H1 (cell line): ENCODE results near the gene CCDC182. TPM values are rescaled to one million over a fixed set of nuclear protein-coding genes. Genes with fewer than 3 reads are reported as not detected.

Experiments used
- CTCF ChIA-PET: fragments of 300-600 bp; sonication (Branson Sonifier 250); formaldehyde crosslinking; loops from one replicate; lab custom pipeline; 2021; ENCODE audit not compliant: partially characterized antibody; lab: Charles Lee
- POLR2A ChIA-PET: fragments of 300-600 bp; sonication (Branson Sonifier 250); formaldehyde crosslinking; loops from one replicate; lab custom pipeline; 2021; ENCODE audit warnings: inconsistent platforms; ENCODE audit not compliant: partially characterized antibody; lab: Charles Lee
- DNase-seq, 2 experiments: peaks; one replicate each; pipeline versions ENCODE4 v3.0.0 to v3.0.0-alpha.2; 2010 to 2022; ENCODE audit warnings: low spot score in 2 of 2, low read depth in 1 of 2, mixed read lengths in 1 of 2
- FAIRE-seq: peaks from 2 replicates; lab custom pipeline; 2011; peaks lifted over from hg19 to GRCh38; lab: Jason Lieb, UNC
- H2AFZ ChIP-seq: 2 replicates; pipeline ENCODE4 v1.8.1; 2012; ENCODE audit warnings: low read length, inconsistent platforms
- H2AK5ac ChIP-seq: 2 replicates; pipeline ENCODE4 v1.6.1; 2013; ENCODE audit warnings: low read depth, low read length
- H2BK120ac ChIP-seq: replicated peaks from 2 replicates; pipeline ENCODE3; 2013; ENCODE audit warnings: low read depth, low read length, inconsistent platforms
- H2BK12ac ChIP-seq: 2 replicates; pipeline ENCODE4 v1.6.1; 2013; ENCODE audit warnings: low read depth, low read length
- H2BK15ac ChIP-seq: 2 replicates; pipeline ENCODE4 v1.6.1; 2013; ENCODE audit warnings: low read length
- H2BK20ac ChIP-seq: 2 replicates; pipeline ENCODE4 v1.6.1; 2013; ENCODE audit warnings: low read length
- H2BK5ac ChIP-seq: 2 replicates; pipeline ENCODE4 v1.6.1; 2013; ENCODE audit warnings: low read depth, low read length
- H3K14ac ChIP-seq: 2 replicates; pipeline ENCODE4 v1.6.1; 2013; ENCODE audit warnings: inconsistent platforms; ENCODE audit not compliant: insufficient read length
- H3K18ac ChIP-seq: 2 replicates; pipeline ENCODE4 v1.6.1; 2013; ENCODE audit warnings: low read length; ENCODE audit errors: extremely low read depth
- H3K23ac ChIP-seq: 2 replicates; pipeline ENCODE4 v1.6.1; 2013; ENCODE audit warnings: inconsistent platforms; ENCODE audit not compliant: insufficient read length
- H3K23me2 ChIP-seq: 2 replicates; pipeline ENCODE4 v1.6.1; 2013; ENCODE audit warnings: low read depth, low read length
- H3K27ac ChIP-seq: 2 replicates; pipeline ENCODE4 v1.6.1; 2011; ENCODE audit warnings: low read depth, low read length, inconsistent platforms
- H3K27me3 ChIP-seq, 4 experiments: replicated peaks in 1 of 4; 1 replicate in 1 of 4; 2 replicates in 3 of 4; pipeline versions ENCODE4 v1.6.1 to v1.8.1; 2011 to 2013; ENCODE audit warnings: low read length in 3 of 4, mild to moderate bottlenecking in 3 of 4, inconsistent platforms in 2 of 4, mixed read lengths in 2 of 4, moderate library complexity in 1 of 4; ENCODE audit not compliant: control insufficient read depth in 3 of 4, insufficient read depth in 3 of 4; ENCODE audit errors: extremely low read depth in 1 of 4
- H3K36me3 ChIP-seq, 4 experiments: 2 replicates each; pipeline versions ENCODE4 v1.6.1 to v1.8.1; 2011 to 2013; ENCODE audit warnings: mild to moderate bottlenecking in 4 of 4, low read length in 3 of 4, moderate library complexity in 2 of 4, control low read depth in 1 of 4, inconsistent platforms in 1 of 4; ENCODE audit not compliant: insufficient read depth in 4 of 4, control insufficient read depth in 2 of 4
- H3K4ac ChIP-seq: replicated peaks from 2 replicates; pipeline ENCODE3; 2013; ENCODE audit warnings: low read length, low read depth, mixed read lengths, inconsistent platforms; ENCODE audit not compliant: insufficient read length
- H3K4me1 ChIP-seq, 4 experiments: replicated peaks in 1 of 4; 1 replicate in 1 of 4; 2 replicates in 3 of 4; pipeline versions ENCODE4 v1.6.1 to v1.8.1; 2011 to 2013; ENCODE audit warnings: low read length in 3 of 4, inconsistent platforms in 2 of 4, mixed read lengths in 1 of 4; ENCODE audit not compliant: insufficient read depth in 4 of 4, control insufficient read depth in 3 of 4
- H3K4me2 ChIP-seq, 2 experiments: 2 replicates each; pipeline versions ENCODE4 v1.6.1 to v1.8.1; 2011 to 2013; ENCODE audit warnings: low read depth in 2 of 2, low read length in 2 of 2, control low read depth in 1 of 2, inconsistent platforms in 1 of 2, mild to moderate bottlenecking in 1 of 2; ENCODE audit not compliant: insufficient read depth in 1 of 2
- H3K4me3 ChIP-seq, 4 experiments: fragments of 200-600, 300-600 bp in 1 of 4; sonication (generic), shearing (Covaris generic), sonication (Bioruptor Twin) in 1 of 4; 2 replicates each; pipeline versions ENCODE4 v1.5.1 to v1.8.1; 2011 to 2016; ENCODE audit warnings: low read length in 4 of 4, low read depth in 3 of 4, control low read depth in 2 of 4, inconsistent platforms in 2 of 4, mild to moderate bottlenecking in 2 of 4, mixed read lengths in 1 of 4, moderate library complexity in 1 of 4; ENCODE audit not compliant: insufficient read depth in 2 of 4; ENCODE audit errors: extremely low read depth in 1 of 4
- H3K56ac ChIP-seq: replicated peaks from 2 replicates; pipeline ENCODE3; 2013; ENCODE audit warnings: low read depth, mild to moderate bottlenecking, mixed read lengths, low read length, inconsistent platforms; ENCODE audit not compliant: insufficient read length
- H3K79me1 ChIP-seq: 2 replicates; pipeline ENCODE4 v1.6.1; 2013; ENCODE audit warnings: low read depth, low read length, control low read depth
- H3K79me2 ChIP-seq, 2 experiments: 2 replicates each; pipeline versions ENCODE4 v1.6.1 to v1.8.1; 2012 to 2013; ENCODE audit warnings: low read length in 2 of 2, mild to moderate bottlenecking in 2 of 2, inconsistent platforms in 1 of 2; ENCODE audit not compliant: insufficient read depth in 2 of 2, control insufficient read depth in 1 of 2
- H3K9ac ChIP-seq, 4 experiments: replicated peaks in 1 of 4; 1 replicate in 1 of 4; 2 replicates in 3 of 4; pipeline versions ENCODE4 v1.6.1 to v1.8.1; 2011 to 2013; ENCODE audit warnings: low read depth in 3 of 4, low read length in 3 of 4, control low read depth in 2 of 4, mild to moderate bottlenecking in 2 of 4, moderate library complexity in 2 of 4, inconsistent platforms in 1 of 4; ENCODE audit errors: extremely low read depth in 1 of 4
- H3K9me3 ChIP-seq, 2 experiments: 2 replicates each; pipeline versions ENCODE4 v1.6.1 to v1.8.1; 2012 to 2013; ENCODE audit warnings: mild to moderate bottlenecking in 2 of 2, moderate library complexity in 2 of 2, control low read depth in 1 of 2, inconsistent platforms in 1 of 2, low read depth in 1 of 2, low read length in 1 of 2, mixed read lengths in 1 of 2; ENCODE audit not compliant: insufficient read depth in 2 of 2
- H4K20me1 ChIP-seq, 2 experiments: replicated peaks in 1 of 2; 2 replicates each; pipeline versions ENCODE3 to v1.8.1; 2011 to 2013; ENCODE audit warnings: inconsistent platforms in 2 of 2, low read length in 2 of 2, mild to moderate bottlenecking in 1 of 2; ENCODE audit not compliant: insufficient read depth in 2 of 2, control insufficient read depth in 1 of 2
- H4K5ac ChIP-seq: 2 replicates; pipeline ENCODE4 v1.6.1; 2013; ENCODE audit warnings: low read length, low read depth, mixed read lengths, inconsistent platforms; ENCODE audit not compliant: insufficient read length
- H4K8ac ChIP-seq: 2 replicates; pipeline ENCODE4 v1.8.0; 2013; ENCODE audit warnings: mild to moderate bottlenecking, moderate library complexity, low read length, inconsistent platforms; ENCODE audit not compliant: insufficient read depth; ENCODE audit errors: extremely low read depth
- H4K91ac ChIP-seq: replicated peaks from 2 replicates; pipeline ENCODE3; 2013; ENCODE audit warnings: low read length, mixed read lengths, inconsistent platforms; ENCODE audit not compliant: insufficient read length
- CREB1 ChIP-seq: IDR thresholded peaks from 2 replicates; pipeline ENCODE4 v1.6.1; 2012; ENCODE audit warnings: inconsistent platforms
- TBP ChIP-seq: IDR thresholded peaks from 2 replicates; pipeline ENCODE4 v1.6.1; 2011; ENCODE audit warnings: low read depth, low read length, improper control_type of control experiment
- WGBS, 2 experiments: shearing (Covaris generic) in 1 of 2; methylation state at CpG; one replicate each; pipeline versions ENCODE4 v1.1.6 to v1.1.7; 2013 to 2015; ENCODE audit warnings: low lambda C conversion rate in 2 of 2, mixed read lengths in 2 of 2, inconsistent platforms in 1 of 2, low coverage in 1 of 2, missing lambda C conversion rate in 1 of 2; ENCODE audit not compliant: insufficient replicate concordance in 2 of 2, insufficient coverage in 1 of 2, insufficient read length in 1 of 2; ENCODE audit errors: extremely low coverage in 1 of 2, missing lambda C conversion rate in 1 of 2; 5-methylcytosine and 5-hydroxymethylcytosine counted together
- polyA plus RNA-seq, 7 experiments: library from polyadenylated mRNA; depleted of rRNA in 3 of 7; stranded (reverse) in 5 of 7; unstranded in 2 of 7; fragments of >200 nt in 5 of 7; fragments of 200-250 nt in 2 of 7; gene quantifications; 1 replicate in 5 of 7; 2 replicates in 1 of 7; 4 replicates in 1 of 7; pipeline versions ENCODE4 v1.2.1 to v1.2.3, GENCODE V29; 2011 to 2013; ENCODE audit warnings: missing spikeins in 2 of 7, mixed read lengths in 2 of 7
- total RNA-seq: library from RNA; stranded (reverse); fragmentation: NEBNext Ultra II Directional; extraction: Animal tissue kit (Norgen Biotek cat#: 25700); gene quantifications from 2 replicates; pipeline ENCODE4 v1.2.1, GENCODE V29; 2021

Gene CCDC182
- total and polyA plus RNA-seq, 2 of the 8 experiments (the other 6 are each of a cell fraction or from before 2014, with no cell fraction given) = not detected

DNA sequence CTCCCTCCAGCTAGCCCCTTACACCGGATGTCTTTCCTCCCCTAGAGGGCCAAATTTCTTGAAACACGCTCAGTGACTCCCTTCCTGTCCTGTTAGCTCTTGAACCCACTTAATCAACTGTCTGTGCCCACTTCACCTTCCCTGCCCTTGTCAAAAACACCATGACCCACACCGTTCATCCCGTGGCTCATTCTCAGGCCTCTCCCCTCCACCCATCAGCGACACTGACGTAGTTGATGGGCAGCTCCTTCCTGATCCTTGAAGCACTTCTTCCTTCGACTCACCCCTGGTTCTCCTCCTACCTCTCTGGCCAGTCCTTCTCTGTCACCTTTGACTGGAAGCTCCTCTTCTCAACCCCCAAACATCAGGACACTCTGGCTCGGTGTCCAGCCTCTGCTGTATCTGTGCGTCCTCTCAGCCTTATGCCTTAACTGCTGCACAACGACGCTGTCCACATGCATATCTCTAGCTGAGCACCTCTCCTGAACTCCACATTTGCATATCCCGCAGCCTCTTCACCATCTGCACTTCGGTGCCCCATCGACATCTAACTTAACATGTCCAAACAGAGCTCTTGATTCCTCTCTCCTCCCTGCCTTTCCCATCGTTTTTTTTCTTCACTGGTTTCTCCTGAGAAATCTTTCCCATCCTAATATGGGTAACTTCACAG, 39.3 kb upstream of the CCDC182 start:
- POLR2A ChIA-PET = no interaction called here
- no peak for DNase-seq
- CTCF ChIA-PET = interaction anchor here (0.6 to 5.3 kb wide), 40 partner anchors 8 to 655 kb away, joined by 3 to 69 read pairs (median 6); partner anchors contain the start of gene CCDC182

More for the DNA sequence above, 39.3 kb upstream of the CCDC182 start:
- Histone ChIP-seq H3K18ac (no peak overlapping the region), H2BK5ac (no peak overlapping the region), H3K36me3 (no peaks in the 10 kb centered on the region), H3K9me3 (no peaks in the 10 kb centered on the region), H4K8ac (no peak overlapping the region), H4K91ac (no peak overlapping the region), H3K4me1 (peaks cover 5 to 12% (median 8%) of the 10 kb centered on the region in 4 experiments; a peak in 6 of 7 replicates), H4K5ac (no peak overlapping the region), H2AFZ (no peak overlapping the region; the same call in 1 of the 2 replicates), H3K4ac (no peak overlapping the region), H3K79me2 (no peaks in the 10 kb centered on the region), H3K23me2 (no peaks in the 10 kb centered on the region), H2BK15ac (peak overlapping the region; percentile 93; the same call in 1 of the 2 replicates), H3K56ac (no peak overlapping the region), H2BK20ac (no peak overlapping the region), H3K4me3 (no peak overlapping the region), H3K23ac (no peak overlapping the region), H3K14ac (no peak overlapping the region), H4K20me1 (no peaks in the 10 kb centered on the region), H3K9ac (no peak overlapping the region), H3K79me1 (no peaks in the 10 kb centered on the region), H3K4me2 (no peak overlapping the region), H3K27me3 (peaks cover 0 to 13% (median 7%) of the 10 kb centered on the region in 4 experiments; a peak in 6 of 7 replicates), H2AK5ac (no peak overlapping the region), H2BK12ac (no peak overlapping the region; the same call in 1 of the 2 replicates), H3K27ac (no peak overlapping the region), H2BK120ac (no peak overlapping the region)
- TF ChIP-seq TBP (no peak), CREB1 (no peak)
- no peak for FAIRE-seq
- WGBS, 2 experiments = 86% methylated on average over 15 of the region's 15 CpGs; no CpG with 5 or more reads in 1 of the 2 experiments
